GM12892 (cell line): Measurements from ENCODE around the gene RASSF5.

Experiments used
- POLR2A ChIP-seq: IDR thresholded peaks from 2 replicates; pipeline ENCODE4 v1.6.1; 2011; ENCODE audit warnings: low read depth, low read length, control low read depth
- POLR2AphosphoS5 ChIP-seq: IDR thresholded peaks from 2 replicates; pipeline ENCODE4 v1.6.1; 2011; ENCODE audit warnings: low read depth, low read length, control low read depth
- TAF1 ChIP-seq: IDR thresholded peaks from 2 replicates; pipeline ENCODE4 v1.6.1; 2011; ENCODE audit warnings: low read depth, mild to moderate bottlenecking, control low read depth, low read length, borderline replicate concordance

DNA sequence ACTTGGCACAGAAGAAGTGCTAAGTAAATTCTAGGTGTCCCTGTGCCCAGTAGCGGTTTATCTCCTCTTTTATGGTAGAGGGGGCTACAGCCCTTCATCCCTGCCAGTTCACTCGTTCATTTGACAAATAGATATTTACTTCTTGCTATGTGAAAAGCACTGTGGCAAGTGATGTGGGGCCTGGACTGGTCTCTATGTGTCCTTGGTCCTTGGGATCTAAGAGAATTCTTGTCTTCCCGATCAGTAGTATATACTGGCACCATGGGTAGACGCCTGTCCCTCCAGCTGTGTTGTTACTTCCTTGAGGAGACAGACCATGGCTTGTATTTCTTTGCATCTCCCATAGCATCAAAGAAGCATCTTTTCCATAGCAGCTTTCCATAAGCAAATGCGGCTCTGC is 75.2 kb downstream of the RASSF5 start:
- TF ChIP-seq POLR2A (no peak), TAF1 (no peak), POLR2AphosphoS5 (no peak)
